Esophagus (tissue), 2 donors: Measurements from ENCODE around the gene PRDX1. TPM values are rescaled to one million over a fixed set of nuclear protein-coding genes. Genes with fewer than 3 reads are reported as not detected.
"Not testable (repeated sequence)": the region's sequence is repeated elsewhere in the genome, so short reads cannot be mapped to it uniquely, and the experiment has no call there.

Experiments used
- H3K27ac ChIP-seq, 2 donors: one replicate each; pipeline ENCODE4 v1.5.1; 2013; ENCODE audit warnings: low read depth in 2 of 2, mild to moderate bottlenecking in 2 of 2, inconsistent platforms in 1 of 2, low read length in 1 of 2, moderate library complexity in 1 of 2
- H3K27me3 ChIP-seq, 2 donors: one replicate each; pipeline ENCODE4 v1.6.1; 2013; ENCODE audit warnings: low read length in 2 of 2, control low read depth in 1 of 2, mild to moderate bottlenecking in 1 of 2; ENCODE audit not compliant: insufficient read depth in 2 of 2, control insufficient read depth in 1 of 2
- H3K36me3 ChIP-seq, 2 donors: one replicate each; pipeline ENCODE4 v1.6.1; 2013; ENCODE audit warnings: low read length in 1 of 2; ENCODE audit not compliant: control insufficient read depth in 2 of 2, insufficient read depth in 2 of 2
- H3K4me1 ChIP-seq, 2 donors: one replicate each; pipeline ENCODE4 v1.6.1; 2013; ENCODE audit warnings: low read length in 1 of 2; ENCODE audit not compliant: control insufficient read depth in 2 of 2, insufficient read depth in 2 of 2
- H3K4me3 ChIP-seq, 2 donors: one replicate each; pipeline ENCODE4 v1.5.1; 2013; ENCODE audit warnings: low read length in 2 of 2, mild to moderate bottlenecking in 2 of 2, low read depth in 1 of 2, moderate library complexity in 1 of 2
- H3K9me3 ChIP-seq, 2 donors: one replicate each; pipeline ENCODE4 v1.6.1; 2013; ENCODE audit warnings: mild to moderate bottlenecking in 2 of 2, low read depth in 1 of 2, low read length in 1 of 2, moderate library complexity in 1 of 2; ENCODE audit not compliant: control insufficient read depth in 2 of 2, insufficient read depth in 1 of 2
- WGBS, 2 donors: extraction: QIAGEN DNeasy Blood & Tissue Kit; methylation state at CpG; one replicate each; pipeline ENCODE4 v1.1.7; 2013; 5-methylcytosine and 5-hydroxymethylcytosine counted together
- polyA plus RNA-seq, 2 donors: library from polyadenylated mRNA; stranded (reverse); fragments of 200-250 nt; gene quantifications; one replicate each; pipeline ENCODE4 v1.2.3, GENCODE V29; 2013
- donor health status: healthy with polysubstance abuse.
- donor health status: Bipolar disorder and iron deficiency.

Gene PRDX1
- polyA plus RNA-seq, 2 donors = 1,018 to 1,250 TPM

- Histone ChIP-seq H3K27me3 (no peaks in the 10 kb centered on the region), H3K27ac (no peak overlapping the region), H3K36me3 (no peaks in the 10 kb centered on the region), H3K4me3 (no peak overlapping the region), H3K9me3 (no peaks in the 10 kb centered on the region), H3K4me1 (no peaks in the 10 kb centered on the region)
- 93 to 96% methylated on average over 3 of the region's 3 CpGs for WGBS, 2 donors
Measured at GRCh38 chr1:45477646-45478045, 44.0 kb downstream of the PRDX1 start.

- not testable (repeated sequence) for H3K4me1 ChIP-seq, H3K27me3 ChIP-seq, H3K36me3 ChIP-seq, H3K4me3 ChIP-seq, H3K27ac ChIP-seq, H3K9me3 ChIP-seq
- WGBS, 2 donors = 95 to 98% methylated on average over 6 of the region's 6 CpGs
Measured at GRCh38 chr1:45474194-45474593, 47.5 kb downstream of the PRDX1 start.

- 94 to 95% methylated on average over 2 of the region's 2 CpGs for WGBS, 2 donors
- Histone ChIP-seq H3K4me1 (no peaks in the 10 kb centered on the region), H3K9me3 (no peaks in the 10 kb centered on the region)
Measured at GRCh38 chr1:45473302-45473701, 48.4 kb downstream of the PRDX1 start.

GRCh38 chr1:45470306-45470798, 51.3 kb downstream of the PRDX1 start:
- no peaks in the 10 kb centered on the region for H3K27me3 ChIP-seq
- H3K9me3 ChIP-seq = no peaks in the 10 kb centered on the region
- 42 to 44% methylated on average over 2 of the region's 2 CpGs for WGBS, 2 donors
- H3K4me3 ChIP-seq = no peak overlapping the region
- no peak overlapping the region for H3K27ac ChIP-seq
- no peaks in the 10 kb centered on the region for H3K4me1 ChIP-seq
- H3K36me3 ChIP-seq = no peaks in the 10 kb centered on the region

More at GRCh38 chr1:45473302-45473701, 48.4 kb downstream of the PRDX1 start:
- H3K27me3 ChIP-seq = no peaks in the 10 kb centered on the region
- no peak overlapping the region for H3K27ac ChIP-seq
- H3K4me3 ChIP-seq = no peak overlapping the region
- no peaks in the 10 kb centered on the region for H3K36me3 ChIP-seq

- not testable (repeated sequence) for H3K9me3 ChIP-seq, H3K36me3 ChIP-seq, H3K27me3 ChIP-seq, H3K27ac ChIP-seq, H3K4me1 ChIP-seq, H3K4me3 ChIP-seq
- WGBS, 2 donors = 81 to 90% methylated on average over 9 of the region's 9 CpGs
Measured at GRCh38 chr1:45467353-45467752, 54.3 kb downstream of the PRDX1 start.

GRCh38 chr1:45465277-45465676, 56.4 kb downstream of the PRDX1 start:
- no peaks in the 10 kb centered on the region for H3K9me3 ChIP-seq
- no peak overlapping the region for H3K27ac ChIP-seq
- no peaks in the 10 kb centered on the region for H3K4me1 ChIP-seq
- no peak overlapping the region for H3K4me3 ChIP-seq
- no peaks in the 10 kb centered on the region for H3K27me3 ChIP-seq
- no peaks in the 10 kb centered on the region for H3K36me3 ChIP-seq

Other genes starting within 250 kb of the PRDX1 start
- 1 to 10 TPM; 2.7 to 5.2 TPM for gene HPDL, start 195.0 kb downstream of the PRDX1 start, polyA plus RNA-seq
- 1 to 10 TPM; 4.4 to 8.0 TPM for gene TOE1, start 181.7 kb downstream of the PRDX1 start, polyA plus RNA-seq
- 10 to 100 TPM; 12.2 to 21.8 TPM for gene MUTYH, start 181.4 kb downstream of the PRDX1 start, polyA plus RNA-seq
- 1 to 10 TPM; 4.0 to 4.3 TPM for gene TESK2, start 30.7 kb downstream of the PRDX1 start, polyA plus RNA-seq
- gene CCDC163, start 21.8 kb downstream of the PRDX1 start, polyA plus RNA-seq = 1 to 10 TPM in 1 of 2 donors, under 1 TPM in 1; 0.79 to 1.2 TPM
- 1 to 10 TPM; 1.5 to 2.2 TPM for gene MMACHC, start 21.6 kb downstream of the PRDX1 start, polyA plus RNA-seq
- gene AKR1A1, start 28.9 kb upstream of the PRDX1 start, polyA plus RNA-seq = 100 to 1,000 TPM; 212 to 242 TPM
- gene NASP, start 62.2 kb upstream of the PRDX1 start, polyA plus RNA-seq = 10 to 100 TPM; 94.2 to 96.9 TPM
- gene CCDC17, start 102.2 kb upstream of the PRDX1 start, polyA plus RNA-seq = 1 to 10 TPM in 1 of 2 donors, under 1 TPM in 1; 0.54 to 1.4 TPM
- gene GPBP1L1, start 164.6 kb upstream of the PRDX1 start, polyA plus RNA-seq = 10 to 100 TPM; 48.6 to 53.0 TPM
- gene TMEM69, start 166.3 kb upstream of the PRDX1 start, polyA plus RNA-seq = 10 to 100 TPM; 11.3 to 25.1 TPM
- gene IPP, start 228.8 kb upstream of the PRDX1 start, polyA plus RNA-seq = 1 to 10 TPM; 3.7 to 5.2 TPM